ENCODE results near the gene VPS51.

The VPS51 gene

DNA sequence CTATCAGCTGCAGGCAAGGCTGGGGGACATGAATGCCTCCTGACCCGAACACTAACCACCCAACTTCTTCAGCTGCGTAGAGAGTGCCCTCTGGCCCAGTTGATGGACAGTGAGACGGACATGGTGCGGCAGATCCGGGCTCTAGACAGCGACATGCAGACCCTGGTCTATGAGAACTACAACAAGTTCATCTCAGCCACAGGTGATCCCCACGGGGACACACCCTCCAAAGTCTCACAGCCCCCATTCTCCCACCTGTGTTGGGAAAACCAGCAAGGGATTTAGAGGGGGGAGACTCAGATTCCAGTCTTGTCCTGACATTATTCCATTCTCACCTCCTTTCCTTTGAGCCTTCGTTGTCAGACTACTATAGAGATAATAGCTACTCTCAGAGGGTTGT is 912 bp downstream of the VPS51 start:
- ChIA-PET POLR2A (interaction anchor here (0.8 to 2.7 kb wide), 8 partner anchors 13 to 72 kb away, joined by 3 to 18 read pairs (median 4); partner anchors contain the start of genes CDCA5, SAC3D1, TM7SF2 and ZFPL1), CTCF (interaction anchor here (1.0 to 4.6 kb wide), 2 partner anchors 9 to 15 kb away, joined by 3 to 20 read pairs; partner anchors contain the start of gene TM7SF2)
- DNase-seq (ENCODE audit: extremely low spot score) = no peak
- no peak for TF ChIP-seq ELF4 (IDR thresholded peaks at IDR 0.05)
- TF ChIP-seq, protein P1, sequence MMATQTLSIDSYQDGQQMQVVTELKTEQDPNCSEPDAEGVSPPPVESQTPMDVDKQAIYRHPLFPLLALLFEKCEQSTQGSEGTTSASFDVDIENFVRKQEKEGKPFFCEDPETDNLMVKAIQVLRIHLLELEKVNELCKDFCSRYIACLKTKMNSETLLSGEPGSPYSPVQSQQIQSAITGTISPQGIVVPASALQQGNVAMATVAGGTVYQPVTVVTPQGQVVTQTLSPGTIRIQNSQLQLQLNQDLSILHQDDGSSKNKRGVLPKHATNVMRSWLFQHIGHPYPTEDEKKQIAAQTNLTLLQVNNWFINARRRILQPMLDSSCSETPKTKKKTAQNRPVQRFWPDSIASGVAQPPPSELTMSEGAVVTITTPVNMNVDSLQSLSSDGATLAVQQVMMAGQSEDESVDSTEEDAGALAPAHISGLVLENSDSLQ (IDR thresholded peaks at IDR 0.05) = no peak
- no peak for TF ChIP-seq FOXM1 (IDR thresholded peaks at IDR 0.05; ENCODE audit: borderline replicate concordance)
- TF ChIP-seq BHLHE40 (IDR thresholded peaks at IDR 0.05; ENCODE audit: borderline replicate concordance) = no peak
- TF ChIP-seq L3MBTL2 (conservative IDR thresholded peaks at IDR 0.05) = no peak
- TF ChIP-seq FOXA1 (IDR thresholded peaks at IDR 0.05) = no peak
- TF ChIP-seq SP1 (IDR thresholded peaks at IDR 0.05) = no peak
- no peak for TF ChIP-seq LEF1 (IDR thresholded peaks at IDR 0.05; ENCODE audit: borderline replicate concordance)
- no peak for TF ChIP-seq NFRKB (IDR thresholded peaks at IDR 0.05)
- no peak for TF ChIP-seq SUZ12 (IDR thresholded peaks at IDR 0.05)
- no peak for TF ChIP-seq TARDBP (IDR thresholded peaks at IDR 0.05)
- no peak for TF ChIP-seq CTBP1 (IDR thresholded peaks at IDR 0.05; ENCODE audit: borderline replicate concordance)
- TF ChIP-seq FOXK2 (IDR thresholded peaks at IDR 0.05) = no peak
- TF ChIP-seq HDGF (IDR thresholded peaks at IDR 0.05; ENCODE audit: borderline replicate concordance) = no peak

DNA sequence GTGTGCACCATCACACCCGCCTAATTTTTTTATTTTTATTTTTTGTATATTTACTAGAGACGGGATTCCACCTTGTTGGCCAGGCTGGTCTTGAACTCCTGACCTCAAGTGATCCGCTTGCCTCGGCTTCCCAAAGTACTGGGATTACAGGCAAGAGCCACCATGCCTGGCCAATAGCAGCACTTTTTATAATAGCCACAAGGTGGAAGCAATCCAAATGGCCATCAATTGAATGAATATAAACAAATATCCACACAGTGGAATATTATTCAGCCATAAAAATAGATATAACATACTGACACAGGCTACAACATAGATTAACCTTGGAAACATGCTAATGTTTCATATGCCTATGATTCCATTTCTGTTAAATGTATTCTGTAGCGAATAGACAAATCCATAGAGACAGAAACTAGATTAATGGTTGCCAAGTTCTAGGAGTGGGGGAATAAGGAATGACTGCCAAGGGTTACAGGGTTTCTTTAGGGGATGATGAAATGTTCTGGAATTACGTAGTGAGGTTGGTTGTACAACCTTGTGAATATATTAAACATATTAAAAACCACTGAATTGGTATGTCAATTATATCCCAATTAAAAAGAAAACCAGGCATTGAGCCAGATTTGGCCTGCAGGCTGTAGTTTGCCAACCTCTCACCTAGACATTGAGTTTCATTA is 4.8 kb downstream of the VPS51 start:
- no peak for DNase-seq (ENCODE audit: extremely low spot score)
- POLR2A ChIA-PET = interaction anchor here (3.4 kb wide), 1 partner anchor 11 kb away, joined by 9 read pairs; the partner anchor contains the start of gene TM7SF2

DNA sequence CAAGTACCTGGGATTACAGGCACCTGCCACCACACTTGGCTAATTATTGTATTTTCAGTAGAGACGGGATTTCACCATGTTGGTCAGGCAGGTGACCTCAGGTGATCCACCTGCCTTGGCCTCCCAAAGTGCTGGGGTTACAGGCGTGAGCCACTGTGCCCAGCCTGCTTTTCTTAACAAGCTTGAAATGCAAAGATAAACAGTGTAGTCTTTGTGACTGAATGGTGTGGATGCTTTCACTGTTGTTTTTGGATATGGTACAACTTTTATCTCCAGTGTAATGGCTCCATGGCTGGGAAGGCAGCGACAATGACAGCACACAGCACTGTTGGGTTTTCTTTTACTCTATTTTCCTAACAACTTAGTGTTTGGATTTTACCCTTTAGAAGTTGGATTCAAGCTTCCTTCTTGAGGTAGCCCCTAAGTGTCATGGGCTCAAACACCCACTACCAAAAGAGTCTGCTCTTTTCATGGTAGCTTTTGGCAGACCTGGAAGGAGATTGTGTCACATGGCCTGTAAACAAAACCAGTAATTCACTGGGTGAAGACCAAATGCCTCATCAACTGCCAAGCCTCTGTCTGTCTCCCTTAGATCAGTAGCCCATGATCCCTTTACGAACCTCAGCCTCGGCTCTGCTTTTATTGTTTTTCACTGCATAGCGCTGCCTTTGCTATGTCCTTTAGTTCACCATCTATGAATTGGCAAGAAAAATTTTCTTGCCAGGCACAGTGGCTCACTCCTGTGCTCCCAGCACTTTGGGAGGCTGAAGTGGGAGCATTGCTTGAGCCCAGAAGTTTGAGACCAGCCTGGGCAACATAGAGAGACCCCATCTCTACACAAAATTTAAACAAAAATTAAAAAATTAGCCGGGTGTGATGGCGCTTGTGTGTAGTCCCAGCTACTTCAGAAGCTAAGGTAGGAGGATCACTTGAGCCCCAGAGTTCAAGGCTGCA is 6.4 kb downstream of the VPS51 start:
- ChIA-PET POLR2A (interaction anchor here (0.9 to 3.4 kb wide), 3 partner anchors 9 to 20 kb away, joined by 4 to 9 read pairs (median 4); partner anchors contain the start of genes FAU, MRPL49 and TM7SF2), CTCF (interaction anchor here (1.8 kb wide), 1 partner anchor 9 kb away, joined by 11 read pairs; the partner anchor contains the start of gene TM7SF2)
- no peak for DNase-seq (ENCODE audit: extremely low spot score)
- TF ChIP-seq LEF1 (IDR thresholded peaks at IDR 0.05; ENCODE audit: borderline replicate concordance) (no peak), FOXK2 (IDR thresholded peaks at IDR 0.05) (no peak), TARDBP (IDR thresholded peaks at IDR 0.05) (no peak), SUZ12 (IDR thresholded peaks at IDR 0.05) (no peak), HDGF (IDR thresholded peaks at IDR 0.05; ENCODE audit: borderline replicate concordance) (no peak), CTBP1 (IDR thresholded peaks at IDR 0.05; ENCODE audit: borderline replicate concordance) (no peak), NFRKB (IDR thresholded peaks at IDR 0.05) (no peak), FOXA1 (IDR thresholded peaks at IDR 0.05) (no peak), ZNF384 (IDR thresholded peaks at IDR 0.05) (no peak), BHLHE40 (IDR thresholded peaks at IDR 0.05; ENCODE audit: borderline replicate concordance) (no peak)

More for the DNA sequence above, 4.8 kb downstream of the VPS51 start:
- TF ChIP-seq CTBP1 (IDR thresholded peaks at IDR 0.05; ENCODE audit: borderline replicate concordance) (no peak), FOXA1 (IDR thresholded peaks at IDR 0.05) (no peak), BHLHE40 (IDR thresholded peaks at IDR 0.05; ENCODE audit: borderline replicate concordance) (no peak), NFRKB (IDR thresholded peaks at IDR 0.05) (no peak), LEF1 (IDR thresholded peaks at IDR 0.05; ENCODE audit: borderline replicate concordance) (no peak), TARDBP (IDR thresholded peaks at IDR 0.05) (no peak), HDGF (IDR thresholded peaks at IDR 0.05; ENCODE audit: borderline replicate concordance) (no peak), L3MBTL2 (conservative IDR thresholded peaks at IDR 0.05) (no peak), SUZ12 (IDR thresholded peaks at IDR 0.05) (no peak), FOXM1 (IDR thresholded peaks at IDR 0.05; ENCODE audit: borderline replicate concordance) (no peak), ZNF384 (IDR thresholded peaks at IDR 0.05) (no peak), ARNT (IDR thresholded peaks at IDR 0.05) (no peak), ELF4 (IDR thresholded peaks at IDR 0.05) (no peak)
- TF ChIP-seq, protein P1 (IDR thresholded peaks at IDR 0.05) = no peak
- CTCF ChIA-PET = interaction anchor here (0.6 to 4.6 kb wide), 4 partner anchors 10 to 250 kb away, joined by 3 to 20 read pairs (median 8); partner anchors contain the start of gene TM7SF2

DNA sequence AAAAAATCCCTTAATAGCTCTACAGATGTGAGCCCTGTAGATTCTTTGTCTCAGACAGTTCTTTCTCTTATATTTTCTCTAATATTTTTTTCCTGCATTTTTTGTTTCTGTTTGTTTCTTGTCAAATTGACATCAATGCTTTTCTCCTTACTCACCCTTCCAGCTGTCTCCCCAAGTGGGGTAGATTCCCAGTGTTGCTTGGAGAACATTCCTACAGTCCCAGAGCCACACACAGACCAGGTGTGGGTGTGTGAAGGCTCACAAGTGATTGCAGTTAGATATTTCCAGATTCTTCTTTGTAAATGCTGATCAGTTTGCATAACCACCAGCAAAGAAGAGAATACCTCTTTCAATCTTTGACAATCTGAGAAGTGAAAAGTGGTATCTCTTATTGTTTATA is 7.5 kb downstream of the VPS51 start:
- POLR2A ChIA-PET = interaction anchor here (1.3 to 3.4 kb wide), 3 partner anchors 8 to 18 kb away, joined by 3 to 9 read pairs (median 4); partner anchors contain the start of genes FAU, MRPL49 and TM7SF2
- no peak for DNase-seq (ENCODE audit: extremely low spot score)
- TF ChIP-seq FOXK2 (IDR thresholded peaks at IDR 0.05) (no peak), L3MBTL2 (conservative IDR thresholded peaks at IDR 0.05) (no peak), ZNF384 (IDR thresholded peaks at IDR 0.05) (no peak), LEF1 (IDR thresholded peaks at IDR 0.05; ENCODE audit: borderline replicate concordance) (no peak), FOXA1 (IDR thresholded peaks at IDR 0.05) (no peak), SP1 (IDR thresholded peaks at IDR 0.05) (no peak), FOXM1 (IDR thresholded peaks at IDR 0.05; ENCODE audit: borderline replicate concordance) (no peak), CTBP1 (IDR thresholded peaks at IDR 0.05; ENCODE audit: borderline replicate concordance) (no peak), SUZ12 (IDR thresholded peaks at IDR 0.05) (no peak), BHLHE40 (IDR thresholded peaks at IDR 0.05; ENCODE audit: borderline replicate concordance) (no peak), ARNT (IDR thresholded peaks at IDR 0.05) (no peak), HDGF (IDR thresholded peaks at IDR 0.05; ENCODE audit: borderline replicate concordance) (no peak), ELF4 (IDR thresholded peaks at IDR 0.05) (no peak), NFRKB (IDR thresholded peaks at IDR 0.05) (no peak), TARDBP (IDR thresholded peaks at IDR 0.05) (no peak)
- TF ChIP-seq, protein P1 (IDR thresholded peaks at IDR 0.05) = no peak
- CTCF ChIA-PET = interaction anchor here (0.8 kb wide), 1 partner anchor 8 kb away, joined by 3 read pairs; the partner anchor contains the start of gene TM7SF2

Measured in HEK293T (cell line).